Measurements from ENCODE around the gene DNAJC8. TPM values are rescaled to one million over a fixed set of nuclear protein-coding genes. Genes with fewer than 3 reads are reported as not detected.

DNAJC8 gene, protein sequence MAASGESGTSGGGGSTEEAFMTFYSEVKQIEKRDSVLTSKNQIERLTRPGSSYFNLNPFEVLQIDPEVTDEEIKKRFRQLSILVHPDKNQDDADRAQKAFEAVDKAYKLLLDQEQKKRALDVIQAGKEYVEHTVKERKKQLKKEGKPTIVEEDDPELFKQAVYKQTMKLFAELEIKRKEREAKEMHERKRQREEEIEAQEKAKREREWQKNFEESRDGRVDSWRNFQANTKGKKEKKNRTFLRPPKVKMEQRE
- total RNA-seq, result 70.7 TPM
- long read RNA-seq, transcript DNAJC8-201 (9 exons, 1,759 nt), result major isoform, 267 of 288 reads
- long read RNA-seq, partial matches to known transcripts, result 5 of 288 reads
- long read RNA-seq, other reads (novel, unspliced or antisense), result 13 of 288 reads

DNA sequence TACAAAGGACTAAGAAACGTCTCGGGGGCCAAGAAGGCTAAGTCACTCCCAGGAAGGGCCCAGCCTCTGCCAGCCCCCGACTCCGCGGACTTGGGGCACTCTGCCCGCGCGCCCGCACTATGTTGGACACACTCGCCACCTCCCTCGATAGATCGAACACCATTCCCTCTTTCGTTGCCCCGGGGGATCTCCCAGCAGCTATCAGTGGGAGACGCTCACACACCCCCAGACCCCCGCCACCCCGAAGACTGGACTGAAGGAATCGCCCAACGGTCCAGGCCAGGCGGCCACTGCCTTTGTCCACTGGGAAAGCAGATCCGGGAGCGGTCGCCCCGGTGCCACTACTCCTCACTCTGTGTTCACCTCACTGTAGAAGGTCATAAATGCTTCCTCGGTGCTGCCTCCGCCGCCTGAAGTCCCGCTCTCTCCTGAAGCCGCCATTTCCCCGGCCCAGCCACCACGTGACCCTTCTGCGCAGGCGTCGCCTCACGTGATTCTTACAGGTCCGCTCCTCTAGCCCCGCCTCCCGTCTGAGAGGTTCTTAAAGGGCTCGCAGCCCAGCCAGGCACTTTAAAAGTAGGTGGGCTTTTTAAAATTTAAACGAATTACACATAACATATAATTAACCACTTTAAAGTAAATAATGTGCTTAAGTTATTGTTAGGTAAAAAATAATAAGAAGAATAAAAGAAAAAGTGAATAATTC lies at the start of gene DNAJC8:
Gene DNAJC8 (minus strand): TSS at position 472 of the 706 bp plus-strand sequence. CDS start 31 bp downstream, at position 441.
- DNase-seq (ENCODE audit: low spot score), result peak; percentile 97

GRCh38 chr1:28281608-28282425 lies 49.0 kb upstream of the DNAJC8 start:
- no peak for DNase-seq (ENCODE audit: low spot score)

GRCh38 chr1:28280977-28281381 lies 48.1 kb upstream of the DNAJC8 start:
- no peak for DNase-seq (ENCODE audit: low spot score)

GRCh38 chr1:28280501-28280900 lies 47.7 kb upstream of the DNAJC8 start:
- no peak for DNase-seq (ENCODE audit: low spot score)

DNA sequence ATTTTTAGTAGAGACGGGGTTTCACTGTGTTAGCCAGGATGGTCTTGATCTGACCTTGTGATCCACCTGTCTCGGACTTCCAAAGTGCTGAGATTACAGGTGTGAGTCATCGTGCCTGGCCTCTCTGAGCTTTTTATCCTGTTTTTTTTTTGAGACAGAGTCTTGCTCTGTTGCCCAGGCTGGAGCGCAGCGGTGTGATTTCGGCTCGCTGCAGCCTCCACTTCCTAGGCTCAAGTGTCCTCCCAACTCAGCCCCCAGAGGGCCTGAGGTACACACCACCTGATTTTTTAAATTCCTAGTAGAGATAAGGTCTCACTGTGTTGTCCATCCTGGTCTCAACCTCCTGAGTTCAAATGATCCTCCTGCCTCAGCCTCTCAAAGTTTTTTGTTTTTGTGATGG lies 46.9 kb upstream of the DNAJC8 start:
- DNase-seq (ENCODE audit: low spot score), result no peak

DNA sequence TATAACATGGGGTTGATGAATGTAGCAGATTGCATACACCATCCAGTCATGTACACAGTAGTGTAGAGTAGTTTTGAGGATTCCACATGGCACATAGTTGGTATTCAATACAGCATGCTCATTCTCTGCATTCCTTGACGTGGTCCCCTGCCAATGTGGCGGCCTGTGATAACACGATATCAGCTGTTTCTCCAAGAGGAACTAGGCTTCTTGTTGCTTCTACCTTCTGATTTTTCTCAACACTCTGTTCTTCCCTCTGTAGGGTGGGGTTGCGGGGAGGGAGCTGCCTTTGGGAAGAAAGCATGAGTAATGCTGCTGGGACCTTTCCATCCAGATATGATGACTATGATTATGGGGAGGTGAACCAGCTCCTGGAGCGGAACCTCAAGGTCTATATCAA lies 45.9 kb upstream of the DNAJC8 start:
- DNase-seq (ENCODE audit: low spot score), result no peak

DNA sequence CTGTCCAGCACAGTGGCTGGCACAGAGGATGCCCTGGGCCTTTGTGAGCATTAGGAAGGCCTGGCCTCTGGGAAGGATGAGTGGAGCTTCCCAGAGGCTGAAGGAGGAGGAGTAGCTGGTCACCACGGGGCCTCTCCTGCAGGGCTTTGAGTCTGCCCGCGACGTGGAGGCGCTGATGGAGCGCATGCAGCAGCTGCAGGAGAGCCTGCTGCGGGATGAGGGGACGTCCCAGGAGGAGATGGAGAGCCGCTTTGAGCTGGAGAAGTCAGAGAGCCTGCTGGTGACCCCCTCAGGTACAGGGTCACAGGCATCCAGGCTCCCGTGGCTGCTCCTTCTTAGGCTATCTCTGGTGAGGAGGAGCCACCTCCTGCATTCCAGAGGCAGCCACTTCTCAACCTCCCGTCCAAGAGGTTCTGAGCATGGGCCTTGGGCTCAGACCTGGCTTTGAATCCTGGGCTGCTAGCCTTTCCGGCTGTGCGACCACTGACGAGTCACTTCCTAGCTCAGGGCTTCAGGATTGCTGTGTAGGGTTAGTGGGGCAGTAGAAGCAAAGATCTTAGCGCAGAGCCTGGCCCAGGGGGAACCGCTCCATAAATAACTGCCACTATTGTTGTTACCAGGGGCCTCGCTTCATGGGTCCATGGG lies 40.5 kb upstream of the DNAJC8 start:
- DNase-seq (ENCODE audit: low spot score), result no peak

DNA sequence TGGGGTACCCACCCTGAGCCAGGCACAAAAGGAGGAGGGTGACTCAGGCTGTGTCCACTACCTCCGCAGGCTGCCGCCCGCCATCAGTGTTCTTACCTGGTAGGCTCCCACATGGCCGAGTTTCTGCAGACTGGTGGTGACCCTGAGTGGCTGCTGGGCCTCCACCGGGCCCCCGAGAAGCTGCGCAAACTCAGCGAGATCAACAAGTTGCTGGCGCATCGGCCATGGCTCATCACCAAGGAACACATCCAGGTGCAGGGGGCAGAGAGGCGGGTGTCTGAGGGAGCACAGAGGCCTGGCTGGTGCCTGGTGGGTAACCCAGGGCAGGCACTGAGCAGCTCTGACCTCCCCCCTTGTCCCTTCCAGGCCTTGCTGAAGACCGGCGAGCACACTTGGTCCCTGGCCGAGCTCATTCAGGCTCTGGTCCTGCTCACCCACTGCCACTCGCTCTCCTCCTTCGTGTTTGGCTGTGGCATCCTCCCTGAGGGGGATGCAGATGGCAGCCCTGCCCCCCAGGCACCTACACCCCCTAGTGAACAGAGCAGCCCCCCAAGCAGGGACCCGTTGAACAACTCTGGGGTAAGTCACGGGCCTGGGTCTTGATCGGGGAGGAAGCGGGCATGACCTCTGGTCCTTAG lies 39.5 kb upstream of the DNAJC8 start:
- DNase-seq (ENCODE audit: low spot score), result no peak

DNA sequence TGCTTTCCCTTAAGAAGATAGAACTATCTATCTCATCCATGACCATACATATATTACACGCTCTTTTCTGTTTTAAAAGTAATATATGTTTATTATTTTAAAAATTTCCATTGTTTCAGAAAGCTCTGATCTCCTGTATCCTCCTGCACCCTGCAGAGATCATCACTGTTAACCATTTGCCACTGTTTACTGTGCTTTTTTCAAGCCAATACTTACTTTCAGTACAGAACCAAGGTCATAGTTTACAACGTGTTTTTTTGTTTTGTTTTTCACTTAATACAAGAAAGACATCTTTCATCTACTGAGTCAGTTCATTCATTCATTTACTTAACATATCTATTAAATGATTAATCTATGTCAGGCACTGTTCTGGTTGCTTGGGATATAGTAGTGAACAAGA lies 36.7 kb upstream of the DNAJC8 start:
- no peak for DNase-seq (ENCODE audit: low spot score)

DNA sequence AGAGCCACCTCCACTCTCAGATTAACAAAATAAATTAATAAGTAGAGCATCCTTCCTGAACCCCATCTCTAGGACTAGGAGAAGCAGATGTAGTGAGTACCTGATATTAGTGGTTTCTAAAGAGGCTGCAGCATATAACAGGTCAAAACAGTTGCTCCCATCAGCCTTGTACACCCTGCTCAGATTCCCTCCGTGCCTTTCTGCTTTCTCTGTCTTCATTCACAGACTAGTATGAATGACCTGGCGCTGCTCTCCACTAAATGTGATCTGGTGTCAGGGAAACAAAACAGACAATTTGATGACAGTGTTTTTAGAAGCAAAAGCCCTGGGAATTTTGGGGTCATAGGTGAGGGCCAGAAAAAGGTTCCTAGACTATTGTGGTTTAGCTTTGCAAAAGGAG lies 34.8 kb upstream of the DNAJC8 start:
- no peak for DNase-seq (ENCODE audit: low spot score)

GRCh38 chr1:28266920-28267322 lies 34.1 kb upstream of the DNAJC8 start:
- DNase-seq (ENCODE audit: low spot score), result no peak

GRCh38 chr1:28265577-28265976 lies 32.7 kb upstream of the DNAJC8 start:
- no peak for DNase-seq (ENCODE audit: low spot score)

- no peak for DNase-seq (ENCODE audit: low spot score)
Observed at GRCh38 chr1:28264897-28265296, 32.1 kb upstream of the DNAJC8 start.

DNA sequence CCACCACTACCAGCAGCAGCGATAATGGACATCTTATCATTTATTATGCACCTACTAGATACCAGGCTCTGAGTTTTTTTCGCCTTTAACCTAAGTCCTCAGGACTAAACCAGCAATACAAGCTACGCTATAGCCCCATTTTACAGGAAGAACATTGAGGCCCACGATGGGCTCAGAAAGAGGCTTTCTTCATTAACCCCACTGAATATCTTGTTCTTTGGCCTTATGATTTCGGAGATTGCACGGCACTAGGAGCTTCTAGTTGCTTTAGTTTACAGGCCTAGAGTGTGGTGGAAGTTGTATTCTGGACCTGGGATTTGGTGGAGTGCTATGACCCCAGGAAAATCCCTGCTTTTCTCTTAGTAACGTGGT lies 28.0 kb upstream of the DNAJC8 start:
- DNase-seq (ENCODE audit: low spot score), result no peak

DNA sequence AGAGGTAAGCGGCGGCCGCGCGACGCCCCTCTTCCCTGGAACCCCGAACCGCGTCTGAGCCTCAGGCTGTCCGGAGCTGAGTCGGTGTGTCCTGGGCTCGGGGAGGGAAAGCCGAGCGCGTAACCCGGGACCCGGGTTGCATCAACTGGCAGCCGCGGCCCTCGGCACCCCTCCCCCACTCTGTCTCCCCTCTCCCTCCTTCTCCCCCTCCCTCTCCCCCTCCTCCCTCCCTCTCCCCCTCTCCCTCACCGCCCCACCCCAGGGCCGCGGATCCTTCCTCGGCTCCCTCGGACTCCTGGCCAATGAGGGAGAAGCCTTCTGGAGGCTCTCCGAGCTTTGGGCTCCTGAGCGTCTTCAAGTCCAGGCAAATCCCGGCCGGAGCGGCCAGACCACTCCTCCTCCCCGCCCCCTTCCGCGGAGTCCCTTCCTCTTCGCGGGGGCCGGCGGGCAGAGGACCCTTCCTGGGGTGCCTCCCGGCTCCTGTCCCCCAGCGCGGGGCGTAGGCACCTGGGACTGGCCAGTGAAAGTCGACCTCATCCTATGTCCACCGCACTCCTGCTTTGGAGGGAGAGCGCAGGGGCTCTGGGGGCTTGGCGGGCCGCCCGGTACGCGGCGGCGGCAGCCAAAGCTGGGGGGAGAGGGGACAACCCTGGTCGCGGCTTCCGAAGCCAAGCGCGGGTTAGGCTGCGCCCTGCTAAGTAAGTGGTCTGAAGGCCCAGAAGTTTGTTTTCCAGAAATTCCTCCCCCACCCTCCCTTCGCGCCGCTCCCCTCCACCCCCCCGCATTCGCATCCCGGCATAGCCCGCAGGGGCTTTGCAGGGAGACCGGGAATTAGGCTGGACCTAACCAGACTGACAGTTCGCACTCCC lies 27.3 kb upstream of the DNAJC8 start:
- DNase-seq (ENCODE audit: low spot score), result peak; percentile 91

GRCh38 chr1:28259252-28259933 lies 26.6 kb upstream of the DNAJC8 start, which contains the start of gene SESN2:
Gene SESN2 (plus strand): TSS chr1:28259518. CDS start chr1:28259848, 330 bp downstream.
- DNase-seq (ENCODE audit: low spot score), result peak; percentile 100

DNA sequence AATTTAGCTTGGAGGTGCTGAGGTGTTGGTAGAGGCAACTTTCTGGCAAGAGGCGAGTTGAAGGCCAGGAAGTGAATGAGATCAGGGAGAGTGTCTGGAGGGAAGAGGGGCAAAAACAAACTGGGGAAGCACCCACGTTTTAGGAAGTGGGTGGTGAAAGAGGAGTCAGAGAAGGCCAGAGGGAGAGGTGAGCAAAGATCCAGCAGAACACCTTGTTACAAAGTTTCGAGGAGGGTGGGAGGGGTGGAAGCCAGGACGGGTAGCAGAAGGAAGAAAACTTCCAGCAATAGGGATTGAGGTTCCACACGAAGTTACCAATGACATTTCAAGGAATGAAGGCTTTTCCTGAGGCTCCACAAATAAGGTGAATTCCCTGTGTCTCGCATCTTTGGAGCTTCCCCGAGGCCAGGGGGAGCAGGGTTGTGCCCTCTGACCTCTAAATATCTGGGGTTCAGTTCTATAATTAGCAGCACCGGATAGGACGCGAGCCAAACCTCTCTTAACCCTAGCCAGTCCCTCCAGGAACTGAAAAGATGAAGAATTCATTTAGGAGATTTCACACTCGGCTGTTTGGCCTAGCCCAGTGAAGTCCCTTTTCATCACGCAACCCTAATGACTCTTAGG lies 25.9 kb upstream of the DNAJC8 start:
- DNase-seq (ENCODE audit: low spot score), result no peak

DNA sequence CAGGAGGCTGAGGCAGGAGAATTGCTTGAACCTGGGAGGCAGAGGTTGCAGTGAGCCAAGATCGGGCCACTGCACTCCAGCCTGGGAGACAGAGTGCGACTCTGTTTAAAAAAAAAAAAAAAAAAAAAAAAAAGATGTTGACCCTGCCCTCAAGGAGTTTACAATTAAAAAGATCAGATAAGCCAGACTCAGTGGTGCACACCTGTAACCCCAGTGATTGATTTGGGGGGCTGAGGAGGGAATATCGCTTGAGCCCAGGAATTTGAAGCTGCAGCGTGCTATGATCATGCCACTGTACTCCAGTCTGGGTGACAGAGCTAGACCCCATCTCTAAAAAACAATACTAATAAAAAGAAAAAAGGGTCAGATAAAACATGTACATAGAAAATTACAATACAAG lies 24.9 kb upstream of the DNAJC8 start:
- DNase-seq (ENCODE audit: low spot score), result no peak
